Ishikawa (cell line): ENCODE measurements around the gene DOCK2.

Experiments used
- EGR1 ChIP-seq: IDR thresholded peaks from 2 replicates; pipeline ENCODE4 v1.6.1; 2012
- EP300 ChIP-seq: IDR thresholded peaks from 2 replicates; pipeline ENCODE4 v1.6.1; 2012; ENCODE audit warnings: borderline replicate concordance
- RAD21 ChIP-seq: IDR thresholded peaks from 2 replicates; pipeline ENCODE4 v1.6.1; 2012; ENCODE audit warnings: low read depth
- TCF12 ChIP-seq: IDR thresholded peaks from 2 replicates; pipeline ENCODE4 v1.6.1; 2012; ENCODE audit warnings: low read depth
- YY1 ChIP-seq: IDR thresholded peaks from 2 replicates; pipeline ENCODE4 v1.6.1; 2012; ENCODE audit warnings: low read depth
- TF ChIP-seq, protein P1 (sequence below): IDR thresholded peaks from 2 replicates; pipeline ENCODE4 v1.6.1; 2012
- TF ChIP-seq, protein P2 (sequence below): IDR thresholded peaks from 2 replicates; pipeline ENCODE4 v1.6.1; 2012
- TF ChIP-seq, protein P3 (sequence below): IDR thresholded peaks from 2 replicates; pipeline ENCODE4 v1.6.1; 2012; ENCODE audit warnings: low read depth, mild to moderate bottlenecking

DNA sequence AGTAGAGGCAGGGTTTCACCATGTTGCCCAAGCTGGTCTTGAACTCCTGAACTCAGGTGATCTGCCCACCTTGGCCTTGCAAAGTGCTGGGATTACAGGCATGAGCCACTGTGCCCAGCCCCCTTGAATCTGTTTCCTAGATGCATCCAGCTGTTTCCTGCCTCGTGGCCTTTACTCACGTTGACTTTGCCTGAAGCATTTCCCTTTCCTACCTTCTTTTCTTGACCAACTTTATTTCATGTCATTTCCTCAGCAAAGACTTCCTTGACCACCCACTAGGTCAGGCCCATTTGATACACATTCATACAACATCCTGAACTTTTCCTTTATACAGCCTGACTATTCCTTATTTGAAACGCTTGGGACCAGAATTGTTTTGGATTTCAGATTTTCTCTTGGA is 51.0 kb downstream of the DOCK2 start:
- TF ChIP-seq, protein P1, sequence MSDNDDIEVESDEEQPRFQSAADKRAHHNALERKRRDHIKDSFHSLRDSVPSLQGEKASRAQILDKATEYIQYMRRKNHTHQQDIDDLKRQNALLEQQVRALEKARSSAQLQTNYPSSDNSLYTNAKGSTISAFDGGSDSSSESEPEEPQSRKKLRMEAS = no peak
- TF ChIP-seq TCF12 (no peak), RAD21 (no peak), EP300 (no peak), EGR1 (no peak), YY1 (no peak)
- TF ChIP-seq, protein P2, sequence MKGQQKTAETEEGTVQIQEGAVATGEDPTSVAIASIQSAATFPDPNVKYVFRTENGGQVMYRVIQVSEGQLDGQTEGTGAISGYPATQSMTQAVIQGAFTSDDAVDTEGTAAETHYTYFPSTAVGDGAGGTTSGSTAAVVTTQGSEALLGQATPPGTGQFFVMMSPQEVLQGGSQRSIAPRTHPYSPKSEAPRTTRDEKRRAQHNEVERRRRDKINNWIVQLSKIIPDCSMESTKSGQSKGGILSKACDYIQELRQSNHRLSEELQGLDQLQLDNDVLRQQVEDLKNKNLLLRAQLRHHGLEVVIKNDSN = no peak
- TF ChIP-seq, protein P3, sequence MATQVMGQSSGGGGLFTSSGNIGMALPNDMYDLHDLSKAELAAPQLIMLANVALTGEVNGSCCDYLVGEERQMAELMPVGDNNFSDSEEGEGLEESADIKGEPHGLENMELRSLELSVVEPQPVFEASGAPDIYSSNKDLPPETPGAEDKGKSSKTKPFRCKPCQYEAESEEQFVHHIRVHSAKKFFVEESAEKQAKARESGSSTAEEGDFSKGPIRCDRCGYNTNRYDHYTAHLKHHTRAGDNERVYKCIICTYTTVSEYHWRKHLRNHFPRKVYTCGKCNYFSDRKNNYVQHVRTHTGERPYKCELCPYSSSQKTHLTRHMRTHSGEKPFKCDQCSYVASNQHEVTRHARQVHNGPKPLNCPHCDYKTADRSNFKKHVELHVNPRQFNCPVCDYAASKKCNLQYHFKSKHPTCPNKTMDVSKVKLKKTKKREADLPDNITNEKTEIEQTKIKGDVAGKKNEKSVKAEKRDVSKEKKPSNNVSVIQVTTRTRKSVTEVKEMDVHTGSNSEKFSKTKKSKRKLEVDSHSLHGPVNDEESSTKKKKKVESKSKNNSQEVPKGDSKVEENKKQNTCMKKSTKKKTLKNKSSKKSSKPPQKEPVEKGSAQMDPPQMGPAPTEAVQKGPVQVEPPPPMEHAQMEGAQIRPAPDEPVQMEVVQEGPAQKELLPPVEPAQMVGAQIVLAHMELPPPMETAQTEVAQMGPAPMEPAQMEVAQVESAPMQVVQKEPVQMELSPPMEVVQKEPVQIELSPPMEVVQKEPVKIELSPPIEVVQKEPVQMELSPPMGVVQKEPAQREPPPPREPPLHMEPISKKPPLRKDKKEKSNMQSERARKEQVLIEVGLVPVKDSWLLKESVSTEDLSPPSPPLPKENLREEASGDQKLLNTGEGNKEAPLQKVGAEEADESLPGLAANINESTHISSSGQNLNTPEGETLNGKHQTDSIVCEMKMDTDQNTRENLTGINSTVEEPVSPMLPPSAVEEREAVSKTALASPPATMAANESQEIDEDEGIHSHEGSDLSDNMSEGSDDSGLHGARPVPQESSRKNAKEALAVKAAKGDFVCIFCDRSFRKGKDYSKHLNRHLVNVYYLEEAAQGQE = no peak
